OCI-LY3 (cell line): ENCODE results near the gene MBD6.

Source experiments
- H2AFZ ChIP-seq: fragments of 200-600, 300-600 bp; shearing (Covaris generic); 2 replicates; pipeline ENCODE4 v1.6.0; 2014; ENCODE audit warnings: antibody characterized with exemption, low read depth, low read length
- H3K27ac ChIP-seq: fragments of 200-600, 300-600 bp; sonication (generic); 2 replicates; pipeline ENCODE4 v1.5.1; 2014; ENCODE audit warnings: mild to moderate bottlenecking, low read length, moderate library complexity, mixed read lengths
- H3K27me3 ChIP-seq: fragments of 200-600, 300-600 bp; sonication (generic); 2 replicates; pipeline ENCODE4 v1.6.1; 2014; ENCODE audit warnings: low read depth, low read length, mixed read lengths
- H3K36me3 ChIP-seq: fragments of 200-600, 300-600 bp; sonication (generic); replicated peaks from 2 replicates; pipeline ENCODE3; 2014; ENCODE audit warnings: low read depth, low read length, mixed read lengths
- H3K4me1 ChIP-seq: fragments of 300-600, 200-600 bp; sonication (generic); 2 replicates; pipeline ENCODE4 v1.6.1; 2014; ENCODE audit warnings: low read length, mixed read lengths
- H3K4me2 ChIP-seq: fragments of 200-600, 300-600 bp; sonication (generic); 2 replicates; pipeline ENCODE4 v1.6.1; 2014; ENCODE audit warnings: low read length, mixed read lengths
- H3K4me3 ChIP-seq: fragments of 300-600, 200-600 bp; sonication (generic); 2 replicates; pipeline ENCODE4 v1.5.1; 2014; ENCODE audit warnings: antibody characterized with exemption, mild to moderate bottlenecking, low read length, moderate library complexity
- H3K79me2 ChIP-seq: fragments of 300-600, 200-600 bp; shearing (Covaris generic); 2 replicates; pipeline ENCODE4 v1.6.1; 2014; ENCODE audit warnings: mild to moderate bottlenecking, low read length, mixed read lengths
- H3K9ac ChIP-seq: fragments of 300-600, 200-600 bp; shearing (Covaris generic); 2 replicates; pipeline ENCODE4 v1.6.0; 2014; ENCODE audit warnings: mild to moderate bottlenecking, low read length, moderate library complexity
- H3K9me3 ChIP-seq: fragments of 200-600, 300-600 bp; shearing (Covaris generic); 2 replicates; pipeline ENCODE4 v1.6.1; 2014; ENCODE audit warnings: low read length, mixed read lengths; ENCODE audit not compliant: insufficient read depth
- H4K20me1 ChIP-seq: fragments of 200-600, 300-600 bp; sonication (generic); 2 replicates; pipeline ENCODE4 v1.6.1; 2016; ENCODE audit warnings: low read length, mixed read lengths; ENCODE audit not compliant: insufficient read depth
- EZH2phosphoT487 ChIP-seq: fragments of 200-600 bp; shearing (Covaris generic); IDR thresholded peaks from 2 replicates; pipeline ENCODE4 v1.6.1; 2018; ENCODE audit warnings: antibody characterized with exemption, mixed run types, low read depth
- TF ChIP-seq, protein P1 (sequence below): fragments of 200-600, 300-600 bp; sonication (generic); IDR thresholded peaks from 2 replicates; pipeline ENCODE4 v1.5.1; 2014; ENCODE audit warnings: antibody characterized with exemption, low read length, low read depth

The MBD6 gene

DNA sequence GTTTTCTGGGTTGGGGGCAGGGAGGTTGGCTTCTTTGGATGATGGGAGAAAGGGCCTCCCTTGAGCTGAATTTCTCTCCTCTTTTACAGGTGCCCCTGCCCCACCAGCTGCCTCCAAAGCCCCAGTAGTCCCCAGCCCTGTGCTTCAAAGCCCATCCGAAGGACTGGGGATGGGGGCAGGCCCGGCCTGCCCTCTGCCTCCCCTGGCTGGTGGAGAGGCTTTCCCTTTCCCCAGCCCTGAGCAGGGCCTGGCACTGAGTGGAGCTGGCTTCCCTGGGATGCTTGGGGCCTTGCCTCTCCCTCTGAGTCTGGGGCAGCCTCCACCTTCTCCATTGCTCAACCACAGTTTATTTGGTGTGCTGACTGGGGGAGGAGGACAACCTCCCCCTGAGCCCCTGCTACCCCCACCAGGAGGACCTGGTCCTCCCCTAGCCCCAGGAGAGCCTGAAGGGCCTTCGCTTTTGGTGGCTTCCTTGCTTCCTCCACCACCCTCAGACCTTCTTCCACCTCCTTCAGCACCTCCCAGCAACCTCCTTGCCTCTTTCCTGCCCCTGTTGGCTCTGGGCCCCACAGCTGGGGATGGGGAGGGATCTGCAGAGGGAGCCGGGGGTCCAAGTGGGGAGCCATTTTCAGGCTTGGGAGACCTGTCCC is 4.0 kb downstream of the MBD6 start:
- H3K4me2 ChIP-seq: no peak overlapping the region

DNA sequence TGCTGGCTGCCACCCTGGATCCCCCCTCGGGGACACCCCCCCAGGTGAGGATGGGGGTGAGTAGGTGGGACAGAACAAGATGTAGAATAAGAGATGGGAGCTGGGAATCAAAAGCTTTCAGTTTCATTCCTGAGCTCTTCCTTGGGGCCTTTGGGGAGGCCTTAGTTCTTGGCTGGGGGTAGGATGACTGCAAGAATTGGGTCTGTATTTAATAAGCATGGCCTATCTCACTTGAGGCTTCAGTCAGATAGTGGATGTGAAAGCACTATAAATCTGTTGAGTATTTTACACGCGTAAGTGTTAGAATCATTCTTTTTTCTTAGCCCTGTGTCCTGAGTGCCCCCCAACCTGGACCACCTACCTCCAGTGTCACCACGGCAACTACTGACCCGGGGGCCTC is 4.6 kb downstream of the MBD6 start:
- Histone ChIP-seq H3K36me3 (peaks cover 31% of the 10 kb centered on the region), H4K20me1 (0 out of 2 replicates have a peak, but pooled peaks cover 9% of the 10 kb centered on the region), H2AFZ (no peak overlapping the region), H3K4me1 (peaks cover 11% of the 10 kb centered on the region), H3K27ac (no peak overlapping the region), H3K79me2 (peaks cover 17% of the 10 kb centered on the region), H3K27me3 (no peaks in the 10 kb centered on the region), H3K9me3 (no peaks in the 10 kb centered on the region), H3K9ac (no peak overlapping the region), H3K4me2 (no peak overlapping the region), H3K4me3 (no peak overlapping the region)
- TF ChIP-seq EZH2phosphoT487: no peak
- TF ChIP-seq, protein P1, sequence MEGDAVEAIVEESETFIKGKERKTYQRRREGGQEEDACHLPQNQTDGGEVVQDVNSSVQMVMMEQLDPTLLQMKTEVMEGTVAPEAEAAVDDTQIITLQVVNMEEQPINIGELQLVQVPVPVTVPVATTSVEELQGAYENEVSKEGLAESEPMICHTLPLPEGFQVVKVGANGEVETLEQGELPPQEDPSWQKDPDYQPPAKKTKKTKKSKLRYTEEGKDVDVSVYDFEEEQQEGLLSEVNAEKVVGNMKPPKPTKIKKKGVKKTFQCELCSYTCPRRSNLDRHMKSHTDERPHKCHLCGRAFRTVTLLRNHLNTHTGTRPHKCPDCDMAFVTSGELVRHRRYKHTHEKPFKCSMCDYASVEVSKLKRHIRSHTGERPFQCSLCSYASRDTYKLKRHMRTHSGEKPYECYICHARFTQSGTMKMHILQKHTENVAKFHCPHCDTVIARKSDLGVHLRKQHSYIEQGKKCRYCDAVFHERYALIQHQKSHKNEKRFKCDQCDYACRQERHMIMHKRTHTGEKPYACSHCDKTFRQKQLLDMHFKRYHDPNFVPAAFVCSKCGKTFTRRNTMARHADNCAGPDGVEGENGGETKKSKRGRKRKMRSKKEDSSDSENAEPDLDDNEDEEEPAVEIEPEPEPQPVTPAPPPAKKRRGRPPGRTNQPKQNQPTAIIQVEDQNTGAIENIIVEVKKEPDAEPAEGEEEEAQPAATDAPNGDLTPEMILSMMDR: no peak

More for the DNA sequence above, 4.0 kb downstream of the MBD6 start:
- Histone ChIP-seq H3K9ac (no peak overlapping the region), H3K27me3 (no peaks in the 10 kb centered on the region), H3K9me3 (no peaks in the 10 kb centered on the region), H3K36me3 (peaks cover 31% of the 10 kb centered on the region), H2AFZ (no peak overlapping the region), H3K27ac (no peak overlapping the region), H3K4me1 (peaks cover 16% of the 10 kb centered on the region), H3K79me2 (peaks cover 17% of the 10 kb centered on the region), H4K20me1 (0 out of 2 replicates have a peak, but pooled peaks cover 9% of the 10 kb centered on the region), H3K4me3 (no peak overlapping the region)
- TF ChIP-seq EZH2phosphoT487: no peak
- TF ChIP-seq, protein P1: no peak

DNA sequence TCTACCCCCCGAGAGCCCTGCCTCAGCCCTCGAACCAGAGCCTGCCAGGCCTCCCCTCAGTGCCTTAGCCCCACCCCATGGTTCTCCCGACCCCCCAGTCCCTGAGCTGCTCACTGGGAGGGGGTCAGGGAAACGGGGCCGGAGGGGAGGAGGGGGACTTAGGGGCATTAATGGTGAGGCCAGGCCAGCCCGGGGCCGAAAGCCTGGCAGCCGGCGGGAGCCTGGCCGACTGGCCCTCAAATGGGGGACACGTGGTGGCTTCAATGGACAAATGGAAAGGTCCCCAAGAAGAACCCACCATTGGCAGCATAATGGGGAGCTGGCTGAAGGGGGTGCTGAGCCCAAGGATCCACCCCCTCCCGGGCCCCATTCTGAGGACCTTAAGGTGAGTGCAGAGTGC is 5.6 kb downstream of the MBD6 start:
- TF ChIP-seq EZH2phosphoT487: no peak
- TF ChIP-seq, protein P1: no peak
- Histone ChIP-seq H2AFZ (no peak overlapping the region), H3K9ac (no peak overlapping the region), H3K4me3 (no peak overlapping the region), H3K4me2 (no peak overlapping the region), H3K4me1 (peaks cover 11% of the 10 kb centered on the region), H3K36me3 (peaks cover 39% of the 10 kb centered on the region), H3K79me2 (peaks cover 15% of the 10 kb centered on the region), H3K27me3 (no peaks in the 10 kb centered on the region), H3K9me3 (no peaks in the 10 kb centered on the region), H3K27ac (no peak overlapping the region), H4K20me1 (0 out of 2 replicates have a peak, but pooled peaks cover 9% of the 10 kb centered on the region)

DNA sequence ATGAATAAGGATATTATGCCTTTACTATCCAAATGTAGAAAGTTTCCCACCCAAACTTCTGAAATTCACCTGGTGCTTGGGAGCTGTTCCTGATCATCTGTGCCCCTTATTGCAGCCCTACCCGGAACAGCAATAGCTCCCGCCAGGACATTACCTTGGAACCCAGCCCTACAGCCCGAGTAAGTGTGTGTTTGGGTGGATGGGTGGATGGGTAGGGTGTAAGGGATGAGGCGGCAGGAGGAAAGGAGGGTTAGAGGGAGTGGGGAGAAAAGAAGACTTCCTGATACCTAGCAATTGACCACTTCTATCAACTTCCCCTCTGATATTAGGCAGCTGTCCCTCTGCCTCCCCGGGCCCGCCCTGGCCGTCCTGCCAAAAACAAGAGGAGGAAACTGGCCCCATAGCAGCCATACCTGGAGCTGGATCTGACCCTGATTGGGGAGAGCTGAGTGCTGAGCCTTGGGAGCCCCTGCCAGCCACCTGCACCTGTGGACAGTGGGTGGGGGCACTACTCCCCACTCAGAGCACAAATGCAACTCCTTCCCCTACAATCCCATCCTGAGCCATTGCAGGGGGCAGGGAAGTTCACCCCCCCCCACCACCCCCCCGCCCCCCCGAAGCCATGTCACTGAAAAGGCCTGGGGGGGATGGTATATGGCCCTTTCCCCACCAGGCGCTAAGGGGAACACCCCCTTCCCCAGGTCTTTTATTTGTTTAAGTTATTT is 6.4 kb downstream of the MBD6 start:
- TF ChIP-seq, protein P1: no peak
- TF ChIP-seq EZH2phosphoT487: no peak
- no peak overlapping the region for H3K27ac ChIP-seq
- H4K20me1 ChIP-seq: 0 out of 2 replicates have a peak, but pooled peaks cover 2% of the 10 kb centered on the region
- peaks cover 4% of the 10 kb centered on the region for H3K4me1 ChIP-seq
- H3K79me2 ChIP-seq: peaks cover 7% of the 10 kb centered on the region
- H2AFZ ChIP-seq: no peak overlapping the region
- no peak overlapping the region for H3K4me3 ChIP-seq
- no peaks in the 10 kb centered on the region for H3K27me3 ChIP-seq
- no peak overlapping the region for H3K9ac ChIP-seq
- H3K9me3 ChIP-seq: no peaks in the 10 kb centered on the region
- no peak overlapping the region for H3K4me2 ChIP-seq
- H3K36me3 ChIP-seq: peaks cover 43% of the 10 kb centered on the region
